PC-3 (cell line): Measurements from ENCODE around the gene DNAL1.

Source experiments
- EZH2 ChIP-seq: fragments of 300-600 bp; sonication (generic); IDR thresholded peaks from one replicate; pipeline ENCODE4 v1.6.1; 2017; ENCODE audit warnings: antibody characterized with exemption, mild to moderate bottlenecking, low read length; ENCODE audit not compliant: unreplicated experiment
- TF ChIP-seq, protein P1 (sequence below): fragments of 300-600 bp; sonication (generic); conservative IDR thresholded peaks from 2 replicates; pipeline ENCODE4 v1.5.1; 2017; ENCODE audit warnings: antibody characterized with exemption, low read depth, mild to moderate bottlenecking, low read length

- TF ChIP-seq EZH2, result no peak
- TF ChIP-seq, protein P1, sequence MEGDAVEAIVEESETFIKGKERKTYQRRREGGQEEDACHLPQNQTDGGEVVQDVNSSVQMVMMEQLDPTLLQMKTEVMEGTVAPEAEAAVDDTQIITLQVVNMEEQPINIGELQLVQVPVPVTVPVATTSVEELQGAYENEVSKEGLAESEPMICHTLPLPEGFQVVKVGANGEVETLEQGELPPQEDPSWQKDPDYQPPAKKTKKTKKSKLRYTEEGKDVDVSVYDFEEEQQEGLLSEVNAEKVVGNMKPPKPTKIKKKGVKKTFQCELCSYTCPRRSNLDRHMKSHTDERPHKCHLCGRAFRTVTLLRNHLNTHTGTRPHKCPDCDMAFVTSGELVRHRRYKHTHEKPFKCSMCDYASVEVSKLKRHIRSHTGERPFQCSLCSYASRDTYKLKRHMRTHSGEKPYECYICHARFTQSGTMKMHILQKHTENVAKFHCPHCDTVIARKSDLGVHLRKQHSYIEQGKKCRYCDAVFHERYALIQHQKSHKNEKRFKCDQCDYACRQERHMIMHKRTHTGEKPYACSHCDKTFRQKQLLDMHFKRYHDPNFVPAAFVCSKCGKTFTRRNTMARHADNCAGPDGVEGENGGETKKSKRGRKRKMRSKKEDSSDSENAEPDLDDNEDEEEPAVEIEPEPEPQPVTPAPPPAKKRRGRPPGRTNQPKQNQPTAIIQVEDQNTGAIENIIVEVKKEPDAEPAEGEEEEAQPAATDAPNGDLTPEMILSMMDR, result no peak
These were observed 73.1 kb downstream of the DNAL1 start for GRCh38 chr14:73717711-73718417.
